Measurements from ENCODE around the gene ADI1.
A peak's percentile ranks its signal among the peaks of the same experiment; 100 is the strongest.

GRCh38 chr2:3557639-3558204, 38.4 kb upstream of the ADI1 start:
- TF ChIP-seq POLR2A (IDR thresholded peaks at IDR 0.05) = no peak
- peak in 1 of 4 experiments; percentile 8 for TF ChIP-seq CTCF (IDR thresholded peaks at IDR 0.05)
- TF ChIP-seq EP300 (IDR thresholded peaks at IDR 0.05) = no peak
- TF ChIP-seq POLR2AphosphoS5 (IDR thresholded peaks at IDR 0.05) = no peak

All from gastroesophageal sphincter (tissue), 3 donors.